ENCODE data around the gene PRDM5. TPM values are rescaled to one million over a fixed set of nuclear protein-coding genes. Genes with fewer than 3 reads are reported as not detected.

Gene PRDM5
- total RNA-seq, 2 donors from 2014 or later, result 9.2 to 9.3 TPM

DNA sequence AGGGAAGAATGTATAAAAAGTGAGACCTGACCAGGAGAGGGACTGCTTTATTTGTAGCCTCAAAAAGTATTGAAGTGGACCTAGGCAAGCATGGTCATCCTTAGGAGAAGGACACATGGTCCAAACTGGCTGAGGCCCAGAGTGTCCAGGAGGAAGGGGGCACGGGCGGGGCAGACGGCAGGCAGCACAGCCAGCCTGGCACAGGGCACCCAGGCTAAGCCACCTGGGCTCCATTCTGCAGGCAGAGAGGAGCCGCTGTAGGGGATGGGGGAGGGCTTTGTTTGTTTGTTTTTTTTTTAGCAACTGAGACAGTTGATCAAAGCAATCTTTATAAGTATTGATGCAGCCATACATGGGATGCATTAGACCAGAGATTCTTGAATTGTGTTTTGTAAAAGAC is 188.6 kb downstream of the PRDM5 start:
- Histone ChIP-seq H3K9ac (ENCODE audit: low read depth in 2 of 2, low read length in 2 of 2) (no peak overlapping the region), H3K36me3 (no peaks in the 10 kb centered on the region), H3K27ac (no peak overlapping the region), H3K27me3 (no peaks in the 10 kb centered on the region), H3K9me3 (no peaks in the 10 kb centered on the region), H3K4me1 (no peaks in the 10 kb centered on the region), H3K4me3 (no peak overlapping the region)
- intact Hi-C loops (cut with DNase I), result no loop called here
- DNase-seq, result no peak
- no peak for TF ChIP-seq CTCF (IDR thresholded peaks at IDR 0.05)

DNA sequence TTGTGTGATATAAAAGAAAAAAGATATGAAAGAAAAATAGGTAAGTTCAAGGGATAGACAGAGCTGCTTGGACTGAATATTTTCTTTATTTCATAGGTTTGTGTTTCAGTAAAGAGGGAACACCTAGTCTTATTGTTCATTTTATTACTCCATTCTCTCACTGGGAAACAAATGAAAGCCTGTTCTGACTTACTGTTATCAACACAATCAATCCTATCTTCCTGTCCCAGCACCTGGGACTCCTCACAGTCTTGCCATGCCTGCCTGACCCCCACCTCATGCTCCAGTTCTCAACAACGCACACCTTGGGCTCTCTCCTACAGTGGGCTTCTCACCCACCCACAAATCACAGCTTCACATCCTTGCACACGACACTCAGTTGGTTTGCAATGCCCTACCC is 189.5 kb downstream of the PRDM5 start:
- no peaks in the 10 kb centered on the region for H3K36me3 ChIP-seq
- H3K27me3 ChIP-seq, result no peaks in the 10 kb centered on the region
- no peak overlapping the region for H3K4me3 ChIP-seq
- no peak for TF ChIP-seq CTCF (IDR thresholded peaks at IDR 0.05)
- H3K4me1 ChIP-seq, result no peaks in the 10 kb centered on the region
- H3K9ac ChIP-seq (ENCODE audit: low read depth in 2 of 2, low read length in 2 of 2), result no peak overlapping the region
- no peak for DNase-seq
- no peaks in the 10 kb centered on the region for H3K9me3 ChIP-seq
- intact Hi-C loops (cut with DNase I), result no loop called here
- no peak overlapping the region for H3K27ac ChIP-seq

DNA sequence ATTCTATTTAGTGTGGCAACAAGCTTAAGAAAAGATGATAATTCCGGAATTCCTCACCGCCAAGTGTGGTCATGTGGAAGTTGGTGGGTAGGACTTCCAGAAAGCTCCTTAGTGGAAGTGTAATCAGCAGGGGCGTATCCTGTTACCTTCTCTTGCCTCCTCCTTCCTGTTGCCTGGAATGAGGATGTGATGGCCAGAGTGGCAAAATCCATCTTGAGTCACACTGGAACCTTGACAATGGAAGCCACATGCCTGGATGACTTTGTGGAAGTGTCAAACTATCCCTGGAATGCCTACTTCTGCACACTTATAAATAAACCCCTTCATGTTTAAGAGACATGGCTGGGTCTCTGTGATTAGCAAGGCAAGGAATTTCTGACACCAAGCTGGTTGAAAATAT is 191.0 kb downstream of the PRDM5 start:
- TF ChIP-seq CTCF (IDR thresholded peaks at IDR 0.05), result no peak
- Histone ChIP-seq H3K27me3 (no peaks in the 10 kb centered on the region), H3K36me3 (no peaks in the 10 kb centered on the region), H3K4me3 (no peak overlapping the region), H3K4me1 (no peaks in the 10 kb centered on the region), H3K9me3 (no peaks in the 10 kb centered on the region), H3K27ac (no peak overlapping the region), H3K9ac (ENCODE audit: low read depth in 2 of 2, low read length in 2 of 2) (no peak overlapping the region)
- no peak for DNase-seq
- intact Hi-C loops (cut with DNase I), result no loop called here

DNA sequence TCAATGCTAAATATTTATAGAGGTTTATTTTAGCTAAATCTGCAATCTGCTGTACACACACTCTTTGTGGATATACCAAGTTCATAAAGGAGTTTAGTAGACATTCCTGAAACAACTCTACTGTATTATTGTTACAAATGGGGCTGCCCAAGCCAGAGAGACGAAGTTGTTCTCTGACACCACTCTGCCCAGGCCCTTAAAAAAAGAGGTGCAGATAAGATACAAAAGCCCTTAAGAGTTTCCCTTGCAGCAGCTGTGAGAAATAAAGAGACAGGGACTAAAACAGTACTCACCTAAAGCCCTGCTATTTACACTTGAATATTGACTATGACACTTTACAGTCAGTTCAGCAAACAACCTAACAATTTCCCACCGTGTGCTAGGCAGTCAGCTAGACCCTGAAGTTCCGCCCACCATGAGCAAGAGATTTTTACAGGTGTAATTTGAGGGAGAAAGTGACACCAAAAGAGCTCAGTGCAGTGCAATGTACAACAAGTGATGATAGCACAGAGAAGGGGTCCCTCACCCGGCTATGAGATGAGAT is 191.7 kb downstream of the PRDM5 start:
- no peak overlapping the region for H3K9ac ChIP-seq (ENCODE audit: low read depth in 2 of 2, low read length in 2 of 2)
- intact Hi-C loops (cut with DNase I), result no loop called here
- no peaks in the 10 kb centered on the region for H3K27me3 ChIP-seq
- no peak for DNase-seq
- no peaks in the 10 kb centered on the region for H3K9me3 ChIP-seq
- H3K4me1 ChIP-seq, result no peaks in the 10 kb centered on the region
- H3K27ac ChIP-seq, result no peak overlapping the region
- no peaks in the 10 kb centered on the region for H3K36me3 ChIP-seq
- TF ChIP-seq CTCF (IDR thresholded peaks at IDR 0.05), result no peak
- H3K4me3 ChIP-seq, result no peak overlapping the region

DNA sequence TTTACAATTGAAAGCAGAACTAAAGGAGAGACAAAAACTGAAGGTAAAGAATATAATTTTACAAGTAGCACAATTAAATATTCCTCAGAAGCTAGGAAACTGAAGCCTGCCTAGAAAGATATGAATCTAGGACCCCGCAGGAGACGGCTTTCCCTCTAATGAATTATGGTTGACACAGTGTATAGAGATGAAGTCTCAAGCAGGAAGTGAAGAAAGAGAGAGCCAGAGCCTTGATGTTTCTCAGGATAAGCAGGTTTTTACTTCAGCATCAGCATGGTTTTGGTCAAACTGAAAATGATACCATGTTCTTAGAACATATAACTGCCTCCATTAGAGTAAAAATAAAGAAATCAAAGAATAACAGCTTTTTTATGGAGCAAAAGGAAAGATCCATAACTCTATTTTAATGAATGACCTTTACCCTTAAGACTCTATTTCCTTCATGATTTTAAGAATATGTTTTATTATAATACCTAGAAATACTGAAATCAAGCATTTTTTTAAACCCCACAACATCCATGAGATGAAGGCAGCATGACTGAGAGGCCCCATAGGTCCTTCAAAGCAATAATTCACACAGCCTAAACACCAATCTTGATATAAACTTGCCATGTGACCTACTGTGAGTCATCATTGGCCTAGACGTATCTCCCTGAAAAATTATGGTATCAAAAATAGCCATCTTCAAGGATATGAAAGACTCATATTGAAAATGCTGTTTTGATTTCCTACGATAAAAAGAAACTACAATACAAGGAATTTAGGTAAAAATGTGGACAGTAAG is 193.4 kb downstream of the PRDM5 start:
- no peaks in the 10 kb centered on the region for H3K27me3 ChIP-seq
- H3K4me1 ChIP-seq, result no peaks in the 10 kb centered on the region
- no peak for DNase-seq
- H3K27ac ChIP-seq, result no peak overlapping the region
- no peaks in the 10 kb centered on the region for H3K9me3 ChIP-seq
- H3K4me3 ChIP-seq, result no peak overlapping the region
- intact Hi-C loops (cut with DNase I), result no loop called here
- no peak overlapping the region for H3K9ac ChIP-seq (ENCODE audit: low read depth in 2 of 2, low read length in 2 of 2)
- TF ChIP-seq CTCF (IDR thresholded peaks at IDR 0.05), result no peak
- H3K36me3 ChIP-seq, result no peaks in the 10 kb centered on the region
